Activated CD8-positive, alpha-beta memory T cell treated with anti-CD3 and anti-CD28 coated beads, Interleukin-2, amount 50 U/mL, for 48 hours (primary cell): ENCODE data around the gene FNDC3B.
A peak's percentile ranks its signal among the peaks of the same experiment; 100 is the strongest.

Source experiments
- DNase-seq: peaks from one replicate; pipeline ENCODE4 v3.0.0-alpha.2; 2020

FNDC3B gene

GRCh38 chr3:172441581-172441980 is 402.2 kb downstream of the FNDC3B start:
- DNase-seq = no peak

- no peak for DNase-seq
Measured at GRCh38 chr3:172442606-172443005, 403.2 kb downstream of the FNDC3B start.

DNA sequence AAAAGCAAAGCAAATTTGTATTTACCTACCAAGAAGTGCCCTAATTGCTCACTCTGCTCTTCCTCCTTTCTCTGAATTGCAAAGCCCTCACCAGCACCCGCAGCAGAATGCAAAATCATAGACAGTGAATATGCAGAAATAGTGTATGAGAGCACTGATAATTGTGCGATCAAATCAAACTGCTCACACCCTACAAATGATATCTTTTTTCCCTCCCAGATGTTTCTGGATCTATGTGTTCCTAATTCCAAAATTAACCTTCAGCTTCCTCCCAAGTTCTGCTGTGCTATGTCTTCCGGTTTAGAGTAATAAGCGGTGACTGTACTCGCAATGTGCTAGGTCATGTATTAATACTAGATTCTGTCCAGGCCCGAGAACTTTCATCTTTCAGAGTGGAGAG is 405.4 kb downstream of the FNDC3B start:
- no peak for DNase-seq

DNA sequence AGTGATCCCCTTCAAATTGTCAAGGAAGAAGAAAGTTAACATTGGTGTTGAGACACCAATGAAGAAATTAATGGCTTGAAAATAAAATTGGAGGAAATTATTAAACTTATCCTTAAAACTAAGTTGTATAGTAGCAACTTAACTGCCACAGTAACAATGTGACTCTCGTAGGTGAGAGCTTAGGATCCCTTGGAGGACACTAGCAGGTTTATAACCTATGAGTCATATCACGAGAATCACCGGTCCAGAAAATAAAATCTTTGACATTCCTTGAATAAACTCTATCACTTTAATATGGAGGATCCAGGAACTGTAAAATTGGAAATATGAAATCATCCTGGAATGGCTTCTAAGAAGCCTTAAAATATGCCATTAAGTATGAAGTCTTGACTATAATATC is 406.8 kb downstream of the FNDC3B start:
- no peak for DNase-seq

- DNase-seq = peak; percentile 54
Measured at GRCh38 chr3:172447611-172448579, 408.5 kb downstream of the FNDC3B start, which contains the start of gene GHSR. Gene GHSR (minus strand): TSS chr3:172448456. CDS start chr3:172448413, 43 bp downstream.

- peak; percentile 56 for DNase-seq
Measured at GRCh38 chr3:172448661-172449465, 409.5 kb downstream of the FNDC3B start.

GRCh38 chr3:172449466-172450149 is 410.2 kb downstream of the FNDC3B start:
- DNase-seq = peak; percentile 53
